ENCODE data around the gene ABCC11.
A peak's percentile ranks its signal among the peaks of the same experiment; 100 is the strongest.
"Not testable (repeated sequence)": the region's sequence is repeated elsewhere in the genome, so short reads cannot be mapped to it uniquely, and the experiment has no call there.

The ABCC11 gene

DNA sequence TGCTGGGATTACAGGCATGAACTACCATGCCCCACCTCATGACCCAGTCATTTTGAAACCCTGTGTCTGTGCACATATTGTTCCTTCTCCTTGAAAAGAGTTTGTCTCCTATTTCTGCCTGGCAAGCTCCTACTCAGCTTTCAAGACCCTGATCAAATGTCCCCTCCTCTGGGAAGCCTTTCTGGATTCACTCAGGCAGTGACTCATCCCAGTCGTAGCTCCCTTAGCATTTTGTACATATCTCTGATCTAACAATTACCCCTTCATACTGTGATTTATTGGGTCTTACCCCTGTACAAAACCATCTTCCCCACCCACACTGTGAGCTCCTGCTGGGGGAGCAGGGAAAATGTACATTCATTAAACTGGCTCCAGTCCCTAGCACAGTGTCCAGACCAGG is 73.5 kb downstream of the ABCC11 start:
- no peak for DNase-seq (ENCODE audit: low read depth)
- no peak overlapping the region for H3K4me3 ChIP-seq (ENCODE audit: low read depth, low read length)
- no peak for TF ChIP-seq CTCF (conservative IDR thresholded peaks at IDR 0.05; ENCODE audit: low read depth, low read length)

- TF ChIP-seq CTCF (conservative IDR thresholded peaks at IDR 0.05; ENCODE audit: low read depth, low read length): no peak
- H3K4me3 ChIP-seq (ENCODE audit: low read depth, low read length): no peak overlapping the region
- no peak for DNase-seq (ENCODE audit: low read depth)
Measured at GRCh38 chr16:48172682-48173081, 74.7 kb downstream of the ABCC11 start.

DNA sequence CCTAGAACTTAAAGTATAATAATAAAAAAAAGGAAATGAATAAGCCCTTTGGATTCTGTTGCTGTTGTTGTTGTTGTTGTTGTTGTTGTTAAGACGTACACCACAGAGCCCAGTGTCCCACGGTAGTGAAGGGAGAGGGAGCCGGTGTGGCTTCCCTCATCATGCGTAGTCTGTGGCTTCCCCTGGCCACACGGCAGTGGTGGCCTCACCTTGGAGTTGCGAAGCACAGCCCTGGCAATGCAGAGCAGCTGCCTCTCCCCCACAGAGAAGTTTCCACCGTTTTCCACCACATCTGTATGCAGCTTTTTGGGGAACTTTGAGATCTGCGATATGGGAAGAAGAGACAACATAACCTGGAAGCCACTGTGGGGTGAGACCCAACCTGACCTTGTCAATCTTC is 77.4 kb downstream of the ABCC11 start:
- no peak for DNase-seq (ENCODE audit: low read depth)
- H3K4me3 ChIP-seq (ENCODE audit: low read depth, low read length): no peak overlapping the region
- no peak for TF ChIP-seq CTCF (conservative IDR thresholded peaks at IDR 0.05; ENCODE audit: low read depth, low read length)

GRCh38 chr16:48168075-48168474 is 79.3 kb downstream of the ABCC11 start:
- no peak for TF ChIP-seq CTCF (conservative IDR thresholded peaks at IDR 0.05; ENCODE audit: low read depth, low read length)
- no peak overlapping the region for H3K4me3 ChIP-seq (ENCODE audit: low read depth, low read length)
- DNase-seq (ENCODE audit: low read depth): no peak

DNA sequence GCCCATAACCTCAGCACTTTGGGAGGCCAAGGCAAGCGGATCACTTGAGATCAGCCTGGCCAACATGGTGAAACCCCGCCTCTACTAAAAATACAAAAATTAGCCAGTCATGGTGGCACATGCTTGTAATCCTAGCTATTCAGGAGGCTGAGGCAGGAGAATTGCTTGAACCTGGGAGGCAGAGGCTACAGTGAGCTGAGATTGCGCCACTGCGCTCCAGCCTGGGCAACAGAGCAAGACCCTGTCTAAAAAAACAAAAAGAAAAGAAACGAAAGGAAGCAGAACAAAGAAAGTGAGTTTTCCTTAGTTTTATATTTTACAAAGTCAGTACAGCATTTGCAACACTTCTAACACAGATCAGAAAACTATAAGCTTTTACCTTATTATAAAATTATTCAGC is 80.7 kb downstream of the ABCC11 start:
- DNase-seq (ENCODE audit: low read depth); H3K4me3 ChIP-seq (ENCODE audit: low read depth, low read length): not testable (repeated sequence)

DNA sequence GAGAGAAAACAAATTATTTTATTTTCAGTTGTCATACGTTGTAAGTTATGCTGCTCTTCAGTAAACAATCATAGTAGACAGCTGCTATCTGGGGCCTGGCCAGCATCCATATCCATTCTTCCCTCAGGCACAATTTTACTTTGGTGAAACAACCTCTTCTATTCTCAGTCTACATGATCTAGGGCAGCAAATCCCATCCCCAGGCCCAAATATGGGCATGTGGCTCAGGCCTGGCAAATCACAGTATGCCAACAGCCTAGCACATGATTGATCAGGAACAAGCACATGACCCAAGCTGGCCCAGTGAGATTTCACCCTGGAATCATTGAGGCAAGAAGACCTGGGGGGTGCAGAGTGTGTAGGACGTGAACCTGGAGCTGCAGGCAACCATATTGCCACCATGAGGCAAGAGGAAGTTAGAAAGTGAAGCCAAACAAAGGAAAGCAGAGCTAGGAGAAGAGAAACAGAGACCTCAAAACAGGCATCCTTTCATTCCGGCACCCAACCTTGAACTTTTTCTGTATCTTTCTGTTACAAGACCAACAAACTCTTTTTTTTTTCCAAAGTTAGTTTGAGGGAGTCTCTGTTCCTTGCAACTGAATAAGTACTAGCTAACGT is 81.3 kb downstream of the ABCC11 start:
- no peak for TF ChIP-seq CTCF (conservative IDR thresholded peaks at IDR 0.05; ENCODE audit: low read depth, low read length)
- DNase-seq (ENCODE audit: low read depth): peak; percentile 33
- no peak overlapping the region for H3K4me3 ChIP-seq (ENCODE audit: low read depth, low read length)

- DNase-seq (ENCODE audit: low read depth): peak; percentile 77
- peak overlapping the region; percentile 44 for H3K4me3 ChIP-seq (ENCODE audit: low read depth, low read length)
- peak; percentile 92 for TF ChIP-seq CTCF (conservative IDR thresholded peaks at IDR 0.05; ENCODE audit: low read depth, low read length)
Measured at GRCh38 chr16:48164907-48165715, 82.2 kb downstream of the ABCC11 start.

Measured in choroid plexus epithelial cell (primary cell).